K562 (cell line): Measurements from ENCODE around the gene EEF1A1. TPM values are rescaled to one million over a fixed set of nuclear protein-coding genes. Genes with fewer than 3 reads are reported as not detected.

ENCODE experiments used
- GTF2E2 ChIP-seq: fragments of 200-800 bp; sonication (Bioruptor generic); IDR thresholded peaks from 2 replicates; pipeline ENCODE4 v1.6.1; 2016; ENCODE audit warnings: missing genetic modification characterization, missing compliant biosample characterization
- HOXB6 ChIP-seq: fragments of 250-450 bp; sonication (Bioruptor Pico); IDR thresholded peaks from 2 replicates; pipeline ENCODE4 v1.5.1; 2022; ENCODE audit warnings: mild to moderate bottlenecking, borderline replicate concordance
- ILK ChIP-seq: fragments of 450-650 bp; IDR thresholded peaks from 2 replicates; pipeline ENCODE4 v1.6.1; 2016; ENCODE audit warnings: missing genetic modification characterization, low read depth, mild to moderate bottlenecking, missing compliant biosample characterization, moderate library complexity, borderline replicate concordance
- JUND ChIP-seq, 2 experiments: IDR thresholded peaks; 2 replicates in 1 of 2; 3 replicates in 1 of 2; pipeline ENCODE4 v1.6.1; 2011; ENCODE audit warnings: borderline replicate concordance in 2 of 2, low read depth in 2 of 2, low read length in 2 of 2, improper control_type of control experiment in 1 of 2, missing biosample characterization in 1 of 2, missing genetic modification characterization in 1 of 2, missing genetic modification reagents in 1 of 2
- KDM2B ChIP-seq: fragments of 250-450 bp; sonication (Bioruptor Pico); IDR thresholded peaks from 2 replicates; pipeline ENCODE4 v1.8.0; 2021; ENCODE audit warnings: mild to moderate bottlenecking, moderate library complexity
- RBM22 ChIP-seq: fragments of 200-400 bp; formaldehyde crosslinking; IDR thresholded peaks from 2 replicates; pipeline ENCODE4 v1.6.1; 2018; ENCODE audit warnings: low read length, low read depth; ENCODE audit not compliant: poor library complexity, severe bottlenecking
- USF2 ChIP-seq: sonication (generic); formaldehyde crosslinking; IDR thresholded peaks from 2 replicates; pipeline ENCODE4 v1.5.0; 2020; ENCODE audit warnings: missing genetic modification reagents
- ZNF444 ChIP-seq: fragments of 250-450 bp; sonication (Bioruptor Pico); IDR thresholded peaks from 2 replicates; pipeline ENCODE4 v1.4.0; 2020; ENCODE audit warnings: mild to moderate bottlenecking, moderate library complexity
- ZNF778 ChIP-seq: fragments of 450-650 bp; formaldehyde crosslinking; IDR thresholded peaks from 2 replicates; pipeline ENCODE4 v1.4.0; 2020; ENCODE audit warnings: mild to moderate bottlenecking, moderate library complexity
- ZNF830 ChIP-seq: fragments of 250-450 bp; sonication (Bioruptor Pico); IDR thresholded peaks from 2 replicates; pipeline ENCODE4 v1.5.0; 2021; ENCODE audit warnings: mild to moderate bottlenecking
- polyA plus RNA-seq, 8 experiments: library from polyadenylated mRNA; depleted of rRNA in 4 of 8; stranded (reverse) in 5 of 8; unstranded in 3 of 8; fragments of >200 nt; fragmentation: Nextera tagmentation in 2 of 8; fragmentation: Illumina TruSeq in 1 of 8; extraction: Ambion mirVana in 2 of 8; extraction: Trizol in 1 of 8; gene quantifications; 2 replicates each; pipeline versions ENCODE4 v1.2.1 to v1.2.3, GENCODE V29; 2011 to 2014; ENCODE audit warnings: inconsistent platforms in 1 of 8, missing spikeins in 1 of 8
- total RNA-seq, 7 experiments: library from RNA; depleted of rRNA in 6 of 7; stranded (reverse); fragments of >200 nt in 6 of 7; fragmentation: Illumina TruSeq in 2 of 7; extraction: Trizol in 2 of 7; gene quantifications; 2 replicates each; pipeline versions ENCODE4 v1.2.1 to v1.2.3, GENCODE V29; 2011 to 2021; ENCODE audit warnings: low replicate concordance in 1 of 7
- TF ChIP-seq, protein P1 (sequence below), 2 experiments: fragments of 450-650 bp; formaldehyde crosslinking in 1 of 2; IDR thresholded peaks; 2 replicates each; pipeline versions ENCODE4 v1.4.0 to v1.6.1; 2014 to 2020; ENCODE audit warnings: mild to moderate bottlenecking in 2 of 2, borderline replicate concordance in 1 of 2, low read depth in 1 of 2
- TF ChIP-seq, protein P2 (sequence below), 3 experiments: fragments of 200-800 bp in 1 of 3; sonication (Bioruptor generic) in 1 of 3; sonication (generic) in 1 of 3; formaldehyde crosslinking in 1 of 3; IDR thresholded peaks; 2 replicates each; pipeline versions ENCODE4 v1.6.1 to v1.8.0; 2016 to 2022; ENCODE audit warnings: mild to moderate bottlenecking in 2 of 3, missing compliant biosample characterization in 2 of 3, missing genetic modification characterization in 2 of 3, missing genetic modification reagents in 1 of 3
- TF ChIP-seq, protein P3 (sequence below): fragments of 450-650 bp; formaldehyde crosslinking; IDR thresholded peaks from 2 replicates; pipeline ENCODE4 v1.4.0; 2020; ENCODE audit warnings: mild to moderate bottlenecking

EEF1A1 gene
- total and polyA plus RNA-seq, 9 of the 15 experiments (the other 6 are each of a cell fraction or from before 2014, with no cell fraction given): 6,453 to 17,323 (median 11,082) TPM

- TF ChIP-seq, protein P1, sequence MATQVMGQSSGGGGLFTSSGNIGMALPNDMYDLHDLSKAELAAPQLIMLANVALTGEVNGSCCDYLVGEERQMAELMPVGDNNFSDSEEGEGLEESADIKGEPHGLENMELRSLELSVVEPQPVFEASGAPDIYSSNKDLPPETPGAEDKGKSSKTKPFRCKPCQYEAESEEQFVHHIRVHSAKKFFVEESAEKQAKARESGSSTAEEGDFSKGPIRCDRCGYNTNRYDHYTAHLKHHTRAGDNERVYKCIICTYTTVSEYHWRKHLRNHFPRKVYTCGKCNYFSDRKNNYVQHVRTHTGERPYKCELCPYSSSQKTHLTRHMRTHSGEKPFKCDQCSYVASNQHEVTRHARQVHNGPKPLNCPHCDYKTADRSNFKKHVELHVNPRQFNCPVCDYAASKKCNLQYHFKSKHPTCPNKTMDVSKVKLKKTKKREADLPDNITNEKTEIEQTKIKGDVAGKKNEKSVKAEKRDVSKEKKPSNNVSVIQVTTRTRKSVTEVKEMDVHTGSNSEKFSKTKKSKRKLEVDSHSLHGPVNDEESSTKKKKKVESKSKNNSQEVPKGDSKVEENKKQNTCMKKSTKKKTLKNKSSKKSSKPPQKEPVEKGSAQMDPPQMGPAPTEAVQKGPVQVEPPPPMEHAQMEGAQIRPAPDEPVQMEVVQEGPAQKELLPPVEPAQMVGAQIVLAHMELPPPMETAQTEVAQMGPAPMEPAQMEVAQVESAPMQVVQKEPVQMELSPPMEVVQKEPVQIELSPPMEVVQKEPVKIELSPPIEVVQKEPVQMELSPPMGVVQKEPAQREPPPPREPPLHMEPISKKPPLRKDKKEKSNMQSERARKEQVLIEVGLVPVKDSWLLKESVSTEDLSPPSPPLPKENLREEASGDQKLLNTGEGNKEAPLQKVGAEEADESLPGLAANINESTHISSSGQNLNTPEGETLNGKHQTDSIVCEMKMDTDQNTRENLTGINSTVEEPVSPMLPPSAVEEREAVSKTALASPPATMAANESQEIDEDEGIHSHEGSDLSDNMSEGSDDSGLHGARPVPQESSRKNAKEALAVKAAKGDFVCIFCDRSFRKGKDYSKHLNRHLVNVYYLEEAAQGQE (IDR thresholded peaks at IDR 0.05; ENCODE audit: borderline replicate concordance): no peak
- TF ChIP-seq, protein P1 (CRISPR knock-in tag; IDR thresholded peaks at IDR 0.05; ENCODE audit: low read depth): peak; percentile 92
- TF ChIP-seq ZNF778: 0 out of 2 replicates have a peak, but pooled peaks have one; percentile 90
- TF ChIP-seq HOXB6 (CRISPR knock-in tag): peak; percentile 98
- TF ChIP-seq GTF2E2: peak; percentile 91
- TF ChIP-seq JUND (IDR thresholded peaks at IDR 0.05; ENCODE audit: borderline replicate concordance, low read depth, low read length): no peak; the same call in 1 of the 2 replicates
- TF ChIP-seq JUND (tag; IDR thresholded peaks at IDR 0.05; ENCODE audit: borderline replicate concordance, low read depth, low read length): peak; percentile 96; the same call in 2 of the 3 replicates
- TF ChIP-seq RBM22: no peak
- TF ChIP-seq ZNF444 (CRISPR knock-in tag): peak; percentile 97
- TF ChIP-seq USF2 (CRISPR knock-in tag): no peak
- TF ChIP-seq, protein P2, sequence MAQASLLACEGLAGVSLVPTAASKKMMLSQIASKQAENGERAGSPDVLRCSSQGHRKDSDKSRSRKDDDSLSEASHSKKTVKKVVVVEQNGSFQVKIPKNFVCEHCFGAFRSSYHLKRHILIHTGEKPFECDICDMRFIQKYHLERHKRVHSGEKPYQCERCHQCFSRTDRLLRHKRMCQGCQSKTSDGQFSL (CRISPR knock-in tag; IDR thresholded peaks at IDR 0.05): no peak
- TF ChIP-seq, protein P2 (tag; IDR thresholded peaks at IDR 0.05): peak in 1 of 2 experiments; percentile 100; a peak in 2 of 4 replicates
- peak; percentile 98 for TF ChIP-seq ILK
- peak; percentile 85; the same call in 1 of the 2 replicates for TF ChIP-seq KDM2B
- peak; percentile 98 for TF ChIP-seq ZNF830
- TF ChIP-seq, protein P3, sequence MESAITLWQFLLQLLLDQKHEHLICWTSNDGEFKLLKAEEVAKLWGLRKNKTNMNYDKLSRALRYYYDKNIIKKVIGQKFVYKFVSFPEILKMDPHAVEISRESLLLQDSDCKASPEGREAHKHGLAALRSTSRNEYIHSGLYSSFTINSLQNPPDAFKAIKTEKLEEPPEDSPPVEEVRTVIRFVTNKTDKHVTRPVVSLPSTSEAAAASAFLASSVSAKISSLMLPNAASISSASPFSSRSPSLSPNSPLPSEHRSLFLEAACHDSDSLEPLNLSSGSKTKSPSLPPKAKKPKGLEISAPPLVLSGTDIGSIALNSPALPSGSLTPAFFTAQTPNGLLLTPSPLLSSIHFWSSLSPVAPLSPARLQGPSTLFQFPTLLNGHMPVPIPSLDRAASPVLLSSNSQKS: peak; percentile 98
Measured at GRCh38 chr6:73564578-73565345, 43.9 kb upstream of the EEF1A1 start (continued).
